Duodenal mucosa (tissue), 2 donors: ENCODE measurements around the gene BAIAP2L1.
"Not testable (repeated sequence)": the region's sequence is repeated elsewhere in the genome, so short reads cannot be mapped to it uniquely, and the experiment has no call there.

Experiments used
- H3K27ac ChIP-seq: one replicate; pipeline ENCODE4 v1.7.0; 2013; ENCODE audit warnings: low read depth, low read length
- H3K27me3 ChIP-seq, 2 donors: one replicate each; pipeline ENCODE4 v1.7.0; 2013; ENCODE audit warnings: low read length in 2 of 2, control low read depth in 1 of 2; ENCODE audit not compliant: insufficient read depth in 2 of 2, control insufficient read depth in 1 of 2
- H3K36me3 ChIP-seq, 2 donors: one replicate each; pipeline ENCODE4 v1.7.0; 2013; ENCODE audit warnings: low read length in 2 of 2, control low read depth in 1 of 2; ENCODE audit not compliant: insufficient read depth in 2 of 2, control insufficient read depth in 1 of 2
- H3K4me1 ChIP-seq, 2 donors: one replicate each; pipeline ENCODE4 v1.7.0; 2013; ENCODE audit warnings: low read length in 2 of 2, control low read depth in 1 of 2; ENCODE audit not compliant: insufficient read depth in 2 of 2, control insufficient read depth in 1 of 2
- H3K4me3 ChIP-seq, 2 donors: one replicate each; pipeline ENCODE4 v1.7.0; 2013; ENCODE audit warnings: low read length in 2 of 2, low read depth in 1 of 2
- H3K9ac ChIP-seq, 2 donors: one replicate each; pipeline ENCODE4 v1.7.0; 2013; ENCODE audit warnings: low read length in 2 of 2, low read depth in 1 of 2
- H3K9me3 ChIP-seq, 2 donors: one replicate each; pipeline ENCODE4 v1.7.0; 2013; ENCODE audit warnings: low read length in 2 of 2, control low read depth in 1 of 2; ENCODE audit not compliant: control insufficient read depth in 1 of 2

The BAIAP2L1 gene

GRCh38 chr7:98329100-98329790 lies 71.6 kb downstream of the BAIAP2L1 start:
- no peaks in the 10 kb centered on the region for H3K36me3 ChIP-seq
- no peak overlapping the region for H3K4me3 ChIP-seq
- no peaks in the 10 kb centered on the region for H3K4me1 ChIP-seq
- no peak overlapping the region for H3K27ac ChIP-seq
- no peaks in the 10 kb centered on the region for H3K27me3 ChIP-seq
- H3K9ac ChIP-seq: no peak overlapping the region
- no peaks in the 10 kb centered on the region for H3K9me3 ChIP-seq

- no peaks in the 10 kb centered on the region for H3K9me3 ChIP-seq
- H3K27me3 ChIP-seq: no peaks in the 10 kb centered on the region
- no peak overlapping the region for H3K4me3 ChIP-seq
- H3K27ac ChIP-seq: no peak overlapping the region
- H3K36me3 ChIP-seq: peaks cover 0 to 5% of the 10 kb centered on the region in 2 donors
- peaks cover 4 to 10% of the 10 kb centered on the region in 2 donors for H3K4me1 ChIP-seq
- no peak overlapping the region for H3K9ac ChIP-seq
Observed at GRCh38 chr7:98324782-98325181, 76.1 kb downstream of the BAIAP2L1 start.

- H3K4me3 ChIP-seq: no peak overlapping the region
- no peak overlapping the region for H3K9ac ChIP-seq
- no peak overlapping the region for H3K27ac ChIP-seq
- H3K9me3 ChIP-seq: no peaks in the 10 kb centered on the region
- peaks cover 4 to 10% of the 10 kb centered on the region in 2 donors for H3K4me1 ChIP-seq
- peaks cover 0 to 8% of the 10 kb centered on the region in 2 donors for H3K36me3 ChIP-seq
- H3K27me3 ChIP-seq: no peaks in the 10 kb centered on the region
Observed at GRCh38 chr7:98323597-98324322, 77.1 kb downstream of the BAIAP2L1 start.

- Histone ChIP-seq H3K4me1 (peaks cover 4 to 10% of the 10 kb centered on the region in 2 donors), H3K4me3 (no peak overlapping the region), H3K9me3 (no peaks in the 10 kb centered on the region), H3K9ac (no peak overlapping the region), H3K27ac (no peak overlapping the region), H3K27me3 (no peaks in the 10 kb centered on the region), H3K36me3 (peaks cover 0 to 13% of the 10 kb centered on the region in 2 donors)
Observed at GRCh38 chr7:98322331-98323270, 78.3 kb downstream of the BAIAP2L1 start.

GRCh38 chr7:98321301-98321700 lies 79.6 kb downstream of the BAIAP2L1 start:
- Histone ChIP-seq H3K9me3 (no peaks in the 10 kb centered on the region), H3K9ac (no peak overlapping the region), H3K4me3 (no peak overlapping the region), H3K36me3 (peaks cover 0 to 20% of the 10 kb centered on the region in 2 donors), H3K4me1 (peaks cover 4 to 10% of the 10 kb centered on the region in 2 donors), H3K27me3 (no peaks in the 10 kb centered on the region), H3K27ac (no peak overlapping the region)

- Histone ChIP-seq H3K27ac (no peak overlapping the region), H3K36me3 (peaks cover 4 to 35% of the 10 kb centered on the region in 2 donors), H3K9me3 (no peaks in the 10 kb centered on the region), H3K4me3 (no peak overlapping the region), H3K9ac (no peak overlapping the region), H3K4me1 (peaks cover 4 to 10% of the 10 kb centered on the region in 2 donors), H3K27me3 (no peaks in the 10 kb centered on the region)
Observed at GRCh38 chr7:98319176-98319575, 81.7 kb downstream of the BAIAP2L1 start.

- no peak overlapping the region for H3K9ac ChIP-seq
- H3K4me1 ChIP-seq: peaks cover 4 to 10% of the 10 kb centered on the region in 2 donors
- no peak overlapping the region for H3K27ac ChIP-seq
- peaks cover 5 to 42% of the 10 kb centered on the region in 2 donors for H3K36me3 ChIP-seq
- H3K9me3 ChIP-seq: no peaks in the 10 kb centered on the region
- H3K27me3 ChIP-seq: no peaks in the 10 kb centered on the region
- no peak overlapping the region for H3K4me3 ChIP-seq
Observed at GRCh38 chr7:98317366-98318040, 83.4 kb downstream of the BAIAP2L1 start.

GRCh38 chr7:98315994-98316527 lies 84.8 kb downstream of the BAIAP2L1 start:
- H3K27ac ChIP-seq, H3K9ac ChIP-seq, H3K9me3 ChIP-seq, H3K4me1 ChIP-seq, H3K4me3 ChIP-seq, H3K27me3 ChIP-seq: not testable (repeated sequence)
- peaks cover 5 to 50% of the 10 kb centered on the region in 2 donors for H3K36me3 ChIP-seq

- H3K27ac ChIP-seq: no peak overlapping the region
- no peak overlapping the region for H3K9ac ChIP-seq
- no peaks in the 10 kb centered on the region for H3K9me3 ChIP-seq
- no peaks in the 10 kb centered on the region for H3K27me3 ChIP-seq
- H3K36me3 ChIP-seq: peaks cover 5 to 53% of the 10 kb centered on the region in 2 donors
- no peaks in the 10 kb centered on the region for H3K4me1 ChIP-seq
- H3K4me3 ChIP-seq: no peak overlapping the region
Observed at GRCh38 chr7:98315318-98315993, 85.4 kb downstream of the BAIAP2L1 start.
